ENCODE results near the gene ATP1A2.

The ATP1A2 gene

DNA sequence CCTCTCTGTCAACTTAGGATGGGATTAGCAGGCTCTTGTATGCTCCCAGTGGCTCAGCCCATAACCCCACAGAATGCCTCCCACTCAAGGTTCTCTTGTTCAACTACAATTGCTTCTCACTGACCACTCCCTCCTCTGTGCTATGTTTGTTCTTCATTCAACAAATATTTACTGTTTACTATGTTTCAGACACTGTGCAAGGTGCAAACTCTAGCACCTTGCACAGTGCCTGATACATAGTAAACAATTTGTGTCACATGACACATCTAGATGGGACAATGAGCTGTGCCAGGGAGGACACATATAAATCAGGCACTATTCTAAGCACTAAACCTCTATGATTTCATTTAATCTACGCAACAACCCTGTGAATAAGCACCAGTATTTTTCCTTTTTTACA is 15.4 kb downstream of the ATP1A2 start:
- Mint-ChIP-seq H3K4me1 (ENCODE audit: low read depth) (no peaks in the 10 kb centered on the region), H3K4me3 (no peak overlapping the region), H3K36me3 (ENCODE audit: low read depth) (no peaks in the 10 kb centered on the region), H3K9me3 (no peaks in the 10 kb centered on the region), H3K27me3 (ENCODE audit: low read depth) (peaks cover 14% of the 10 kb centered on the region), H3K27ac (no peak overlapping the region)

GRCh38 chr1:160131803-160132565 is 16.4 kb downstream of the ATP1A2 start:
- Mint-ChIP-seq H3K27ac (no peak overlapping the region), H3K9me3 (no peaks in the 10 kb centered on the region), H3K27me3 (ENCODE audit: low read depth) (peaks cover 14% of the 10 kb centered on the region), H3K36me3 (ENCODE audit: low read depth) (no peaks in the 10 kb centered on the region), H3K4me1 (ENCODE audit: low read depth) (no peaks in the 10 kb centered on the region), H3K4me3 (no peak overlapping the region)

GRCh38 chr1:160133990-160134770 is 18.6 kb downstream of the ATP1A2 start:
- Mint-ChIP-seq H3K27me3 (ENCODE audit: low read depth) (peaks cover 14% of the 10 kb centered on the region), H3K36me3 (ENCODE audit: low read depth) (no peaks in the 10 kb centered on the region), H3K27ac (no peak overlapping the region), H3K4me1 (ENCODE audit: low read depth) (no peaks in the 10 kb centered on the region), H3K9me3 (no peaks in the 10 kb centered on the region), H3K4me3 (no peak overlapping the region)

- no peak overlapping the region for H3K27ac Mint-ChIP-seq
- no peaks in the 10 kb centered on the region for H3K4me1 Mint-ChIP-seq (ENCODE audit: low read depth)
- no peaks in the 10 kb centered on the region for H3K36me3 Mint-ChIP-seq (ENCODE audit: low read depth)
- H3K9me3 Mint-ChIP-seq: no peaks in the 10 kb centered on the region
- H3K4me3 Mint-ChIP-seq: no peak overlapping the region
- peaks cover 14% of the 10 kb centered on the region for H3K27me3 Mint-ChIP-seq (ENCODE audit: low read depth)
Measured at GRCh38 chr1:160134791-160135572, 19.4 kb downstream of the ATP1A2 start.

DNA sequence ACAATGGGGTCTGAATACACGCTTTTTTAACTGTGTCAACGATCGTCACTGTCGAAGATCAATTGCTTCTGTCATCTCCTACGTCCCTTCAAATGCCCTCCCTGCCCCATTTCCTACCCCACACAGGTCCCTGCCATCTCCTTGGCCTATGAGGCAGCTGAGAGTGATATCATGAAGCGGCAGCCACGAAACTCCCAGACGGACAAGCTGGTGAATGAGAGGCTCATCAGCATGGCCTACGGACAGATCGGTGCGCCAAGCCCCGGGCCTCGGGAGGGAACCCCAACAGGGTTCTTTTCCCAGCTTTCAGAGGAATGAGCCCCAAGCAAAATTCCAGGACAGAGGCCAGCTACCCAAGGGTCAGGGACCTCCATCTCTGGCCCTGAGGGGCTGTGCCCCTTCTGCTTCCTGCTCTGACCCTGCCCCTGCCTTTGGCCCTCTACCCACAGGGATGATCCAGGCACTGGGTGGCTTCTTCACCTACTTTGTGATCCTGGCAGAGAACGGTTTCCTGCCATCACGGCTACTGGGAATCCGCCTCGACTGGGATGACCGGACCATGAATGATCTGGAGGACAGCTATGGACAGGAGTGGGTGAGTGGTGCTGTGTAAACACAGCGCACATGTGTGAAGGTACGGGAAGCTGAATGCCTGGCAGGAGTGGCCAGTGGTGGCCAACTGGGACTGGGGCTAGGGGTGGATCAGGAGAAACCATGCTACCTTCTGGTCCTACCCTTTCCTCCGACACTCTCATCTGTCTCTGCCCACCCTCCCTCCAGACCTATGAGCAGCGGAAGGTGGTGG is 20.8 kb downstream of the ATP1A2 start:
- no peaks in the 10 kb centered on the region for H3K36me3 Mint-ChIP-seq (ENCODE audit: low read depth)
- no peak overlapping the region for H3K27ac Mint-ChIP-seq
- peaks cover 14% of the 10 kb centered on the region for H3K27me3 Mint-ChIP-seq (ENCODE audit: low read depth)
- no peaks in the 10 kb centered on the region for H3K4me1 Mint-ChIP-seq (ENCODE audit: low read depth)
- no peak overlapping the region for H3K4me3 Mint-ChIP-seq
- no peaks in the 10 kb centered on the region for H3K9me3 Mint-ChIP-seq

- no peak overlapping the region for H3K27ac Mint-ChIP-seq
- no peaks in the 10 kb centered on the region for H3K9me3 Mint-ChIP-seq
- no peaks in the 10 kb centered on the region for H3K4me1 Mint-ChIP-seq (ENCODE audit: low read depth)
- H3K36me3 Mint-ChIP-seq (ENCODE audit: low read depth): no peaks in the 10 kb centered on the region
- peaks cover 12% of the 10 kb centered on the region for H3K27me3 Mint-ChIP-seq (ENCODE audit: low read depth)
- H3K4me3 Mint-ChIP-seq: no peak overlapping the region
Measured at GRCh38 chr1:160136926-160137200, 21.3 kb downstream of the ATP1A2 start.

- H3K27me3 Mint-ChIP-seq (ENCODE audit: low read depth): peaks cover 7% of the 10 kb centered on the region
- H3K36me3 Mint-ChIP-seq (ENCODE audit: low read depth): no peaks in the 10 kb centered on the region
- no peaks in the 10 kb centered on the region for H3K4me1 Mint-ChIP-seq (ENCODE audit: low read depth)
- no peaks in the 10 kb centered on the region for H3K9me3 Mint-ChIP-seq
- no peak overlapping the region for H3K4me3 Mint-ChIP-seq
- H3K27ac Mint-ChIP-seq: no peak overlapping the region
Measured at GRCh38 chr1:160137216-160137862, 21.8 kb downstream of the ATP1A2 start.

DNA sequence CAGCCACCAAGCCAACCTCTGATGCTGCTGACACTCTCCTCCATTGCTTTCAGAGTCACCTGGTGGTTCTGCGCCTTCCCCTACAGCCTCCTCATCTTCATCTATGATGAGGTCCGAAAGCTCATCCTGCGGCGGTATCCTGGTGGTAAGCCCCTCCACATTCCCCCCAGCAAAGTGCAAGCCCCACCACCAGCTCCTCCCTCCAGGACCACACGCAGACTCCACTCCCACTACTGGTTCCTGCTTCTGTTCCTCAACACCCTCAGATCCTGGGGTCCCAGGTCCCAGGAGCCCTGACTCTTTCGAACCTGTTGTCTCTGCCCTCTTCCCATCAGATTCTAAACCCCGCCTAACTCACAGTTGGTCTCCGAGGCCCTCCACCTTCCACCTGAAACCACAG is 24.3 kb downstream of the ATP1A2 start:
- Mint-ChIP-seq H3K4me1 (ENCODE audit: low read depth) (no peaks in the 10 kb centered on the region), H3K36me3 (ENCODE audit: low read depth) (no peaks in the 10 kb centered on the region), H3K4me3 (no peak overlapping the region), H3K9me3 (no peaks in the 10 kb centered on the region), H3K27me3 (ENCODE audit: low read depth) (peaks cover 16% of the 10 kb centered on the region), H3K27ac (no peak overlapping the region)

DNA sequence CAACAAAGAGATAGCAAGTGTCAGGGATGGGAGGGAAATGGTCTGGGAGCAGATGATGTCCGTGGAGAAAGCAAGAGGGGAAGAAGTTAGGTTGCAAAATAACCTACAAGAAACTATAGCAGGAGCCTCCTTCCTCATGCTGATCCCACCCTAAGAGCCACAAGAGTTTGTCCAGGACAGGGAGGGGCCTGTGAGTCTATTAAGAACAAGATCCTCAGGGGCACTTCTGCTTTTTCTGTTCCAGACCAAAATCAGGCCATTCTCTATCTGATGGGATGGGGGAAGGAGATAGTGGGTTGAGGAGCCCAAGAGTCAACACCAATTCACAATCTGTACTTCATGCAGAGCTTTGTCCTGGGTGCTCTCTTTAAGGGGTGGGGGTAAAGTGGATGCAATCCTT is 28.1 kb downstream of the ATP1A2 start:
- no peaks in the 10 kb centered on the region for H3K9me3 Mint-ChIP-seq
- no peak overlapping the region for H3K4me3 Mint-ChIP-seq
- H3K4me1 Mint-ChIP-seq (ENCODE audit: low read depth): no peaks in the 10 kb centered on the region
- H3K27ac Mint-ChIP-seq: no peak overlapping the region
- no peaks in the 10 kb centered on the region for H3K36me3 Mint-ChIP-seq (ENCODE audit: low read depth)
- peaks cover 27% of the 10 kb centered on the region for H3K27me3 Mint-ChIP-seq (ENCODE audit: low read depth)

GRCh38 chr1:160144921-160145320 is 29.4 kb downstream of the ATP1A2 start:
- peaks cover 32% of the 10 kb centered on the region for H3K27me3 Mint-ChIP-seq (ENCODE audit: low read depth)
- no peak overlapping the region for H3K4me3 Mint-ChIP-seq

GRCh38 chr1:160146107-160146506 is 30.5 kb downstream of the ATP1A2 start:
- Mint-ChIP-seq H3K4me3 (no peak overlapping the region), H3K9me3 (no peaks in the 10 kb centered on the region), H3K27me3 (ENCODE audit: low read depth) (peaks cover 32% of the 10 kb centered on the region), H3K4me1 (ENCODE audit: low read depth) (no peaks in the 10 kb centered on the region), H3K36me3 (ENCODE audit: low read depth) (no peaks in the 10 kb centered on the region), H3K27ac (no peak overlapping the region)

More at GRCh38 chr1:160144921-160145320, 29.4 kb downstream of the ATP1A2 start:
- H3K9me3 Mint-ChIP-seq: no peaks in the 10 kb centered on the region
- no peak overlapping the region for H3K27ac Mint-ChIP-seq
- no peaks in the 10 kb centered on the region for H3K36me3 Mint-ChIP-seq (ENCODE audit: low read depth)
- no peaks in the 10 kb centered on the region for H3K4me1 Mint-ChIP-seq (ENCODE audit: low read depth)

DNA sequence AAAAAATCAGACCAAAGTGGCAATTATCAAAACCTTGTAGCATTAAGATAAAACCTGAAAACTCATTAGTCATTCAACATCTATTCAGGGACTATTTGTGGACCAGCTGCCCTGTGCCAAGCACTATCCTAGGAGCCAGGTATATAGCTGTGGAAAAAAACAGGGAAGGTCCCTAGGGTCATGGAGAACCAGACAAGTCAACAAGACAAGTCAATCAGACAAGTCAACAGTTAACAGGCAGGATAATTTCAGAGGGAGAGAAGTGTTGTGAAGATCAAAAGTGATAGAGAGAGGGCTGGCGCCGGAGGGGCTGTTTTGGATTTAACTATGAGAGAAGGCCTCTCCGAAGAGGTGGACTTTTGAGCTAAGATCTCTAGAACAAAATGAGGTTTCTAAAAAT is 32.6 kb downstream of the ATP1A2 start:
- Mint-ChIP-seq H3K4me3 (no peak overlapping the region), H3K36me3 (ENCODE audit: low read depth) (no peaks in the 10 kb centered on the region), H3K27me3 (ENCODE audit: low read depth) (peaks cover 28% of the 10 kb centered on the region), H3K27ac (no peak overlapping the region), H3K9me3 (no peaks in the 10 kb centered on the region), H3K4me1 (ENCODE audit: low read depth) (no peaks in the 10 kb centered on the region)

DNA sequence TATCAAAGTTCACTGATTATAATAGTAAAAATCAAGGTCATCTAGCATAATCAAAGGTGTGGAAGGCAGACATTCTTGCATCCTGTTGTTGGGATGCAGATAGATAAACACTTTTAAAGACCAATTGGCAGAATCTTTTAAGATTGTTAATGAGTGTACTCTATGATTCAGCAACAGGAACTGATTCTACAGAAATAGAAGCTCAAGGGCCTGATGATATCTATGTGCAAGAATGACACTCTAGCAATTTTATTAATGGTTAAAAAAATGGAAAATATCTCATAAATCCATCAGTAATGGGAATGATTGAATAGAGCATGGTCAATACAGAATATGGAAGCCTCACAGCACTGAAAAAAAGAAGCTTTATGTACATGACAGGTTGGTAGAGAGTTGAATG is 33.7 kb downstream of the ATP1A2 start:
- no peak overlapping the region for H3K27ac Mint-ChIP-seq
- H3K4me3 Mint-ChIP-seq: no peak overlapping the region
- peaks cover 21% of the 10 kb centered on the region for H3K27me3 Mint-ChIP-seq (ENCODE audit: low read depth)
- H3K4me1 Mint-ChIP-seq (ENCODE audit: low read depth): no peaks in the 10 kb centered on the region
- no peaks in the 10 kb centered on the region for H3K36me3 Mint-ChIP-seq (ENCODE audit: low read depth)
- H3K9me3 Mint-ChIP-seq: no peaks in the 10 kb centered on the region

- Mint-ChIP-seq H3K4me3 (no peak overlapping the region), H3K4me1 (ENCODE audit: low read depth) (no peaks in the 10 kb centered on the region), H3K27ac (no peak overlapping the region), H3K27me3 (ENCODE audit: low read depth) (peaks cover 17% of the 10 kb centered on the region), H3K9me3 (no peaks in the 10 kb centered on the region), H3K36me3 (ENCODE audit: low read depth) (no peaks in the 10 kb centered on the region)
Measured at GRCh38 chr1:160149716-160150115, 34.2 kb downstream of the ATP1A2 start.

All from T-helper 1 cell treated with Interleukin-12 subunit alpha and Interleukin-12 subunit beta and Interleukin-4 antibody, amounts not matched to agents 30 μg/mL and 1 μg/mL, for 36 hours (primary cell).